Measurements from ENCODE around the gene PDXP.

GRCh38 chr22:37647317-37647716 is 11.2 kb upstream of the PDXP start:
- TF ChIP-seq REST (IDR thresholded peaks at IDR 0.05; ENCODE audit: unreplicated experiment), result no peak
- TF ChIP-seq CTCF (conservative IDR thresholded peaks at IDR 0.05; ENCODE audit: low read depth in 2 of 2), result no peak

All from GM23338 (cell line).